Activated T-cell treated with anti-CD3 and anti-CD28 coated beads for 48 hours (primary cell): ENCODE data around the gene AUH.
"Not testable (repeated sequence)": the region's sequence is repeated elsewhere in the genome, so short reads cannot be mapped to it uniquely, and the experiment has no call there.

Experiments used
- DNase-seq: peaks from one replicate; pipeline ENCODE4 v3.0.0-alpha.2; 2020; ENCODE audit warnings: low read depth

Gene AUH, protein sequence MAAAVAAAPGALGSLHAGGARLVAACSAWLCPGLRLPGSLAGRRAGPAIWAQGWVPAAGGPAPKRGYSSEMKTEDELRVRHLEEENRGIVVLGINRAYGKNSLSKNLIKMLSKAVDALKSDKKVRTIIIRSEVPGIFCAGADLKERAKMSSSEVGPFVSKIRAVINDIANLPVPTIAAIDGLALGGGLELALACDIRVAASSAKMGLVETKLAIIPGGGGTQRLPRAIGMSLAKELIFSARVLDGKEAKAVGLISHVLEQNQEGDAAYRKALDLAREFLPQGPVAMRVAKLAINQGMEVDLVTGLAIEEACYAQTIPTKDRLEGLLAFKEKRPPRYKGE

DNA sequence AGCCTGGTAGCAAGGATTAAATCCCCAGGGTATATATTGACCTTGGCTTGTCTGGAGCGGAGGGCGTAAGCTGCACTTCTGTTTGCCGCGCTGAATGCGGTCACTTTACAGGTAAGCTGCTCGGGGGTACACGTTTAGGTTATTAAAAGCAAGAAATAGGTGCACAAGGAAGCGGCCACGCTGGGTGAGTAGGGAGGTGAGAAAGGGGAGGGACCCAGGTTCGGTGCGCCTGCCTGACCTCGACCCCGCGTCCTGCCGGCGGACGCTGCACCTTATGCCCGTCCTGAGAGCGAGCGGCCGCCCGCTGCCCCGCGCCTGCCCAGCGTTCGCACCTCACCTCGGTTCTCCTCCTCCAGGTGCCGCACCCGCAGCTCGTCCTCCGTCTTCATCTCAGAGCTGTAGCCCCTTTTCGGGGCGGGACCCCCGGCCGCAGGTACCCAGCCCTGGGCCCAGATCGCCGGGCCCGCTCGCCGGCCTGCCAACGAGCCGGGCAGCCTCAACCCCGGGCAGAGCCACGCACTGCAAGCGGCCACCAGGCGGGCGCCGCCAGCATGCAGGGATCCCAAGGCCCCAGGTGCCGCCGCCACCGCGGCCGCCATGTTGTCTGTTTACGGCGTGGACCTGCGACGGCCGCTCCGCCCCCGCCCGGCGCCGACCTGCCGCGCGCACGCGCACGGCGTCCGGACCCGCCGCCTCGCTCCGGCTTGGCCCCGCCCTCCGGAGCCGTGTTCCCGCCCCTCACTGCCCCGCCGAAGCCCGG lies at the start of gene AUH:
Gene AUH, minus strand, starts transcription at position 628 of the 760 bp plus-strand sequence. Its CDS starts 29 bp downstream, at position 599.
- peak; percentile 90 for DNase-seq

DNA sequence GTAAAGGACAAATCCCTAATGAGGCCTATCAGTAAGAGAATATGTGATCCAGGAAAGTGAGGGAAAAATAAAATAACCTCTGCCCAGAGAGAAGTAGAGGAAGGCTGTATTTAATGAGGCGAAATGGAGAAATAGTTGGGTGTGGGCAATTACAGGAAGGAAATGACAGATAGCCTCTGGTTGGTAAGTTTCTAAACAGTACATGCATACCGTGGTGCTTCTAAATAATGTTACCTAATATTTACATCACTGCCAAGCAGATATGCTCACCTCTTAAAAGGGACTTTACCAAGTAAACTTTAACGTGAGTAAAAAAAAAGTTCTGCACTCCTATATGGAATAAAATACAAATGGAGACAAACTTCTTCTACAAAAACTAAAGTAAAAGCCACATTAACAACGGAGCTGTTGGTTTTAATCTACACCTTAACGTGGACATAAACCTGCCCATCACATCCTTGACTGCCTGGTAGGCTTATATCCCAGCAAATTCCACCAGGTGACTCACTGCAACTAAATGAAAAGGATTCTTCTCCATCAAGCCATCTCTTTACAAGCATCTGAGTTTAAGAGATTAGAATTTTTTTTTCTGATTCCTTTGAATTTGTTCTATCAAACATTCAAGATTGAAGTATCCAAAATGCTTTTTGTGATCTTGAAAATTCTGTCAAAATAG lies 49.5 kb upstream of the AUH start:
- no peak for DNase-seq

DNA sequence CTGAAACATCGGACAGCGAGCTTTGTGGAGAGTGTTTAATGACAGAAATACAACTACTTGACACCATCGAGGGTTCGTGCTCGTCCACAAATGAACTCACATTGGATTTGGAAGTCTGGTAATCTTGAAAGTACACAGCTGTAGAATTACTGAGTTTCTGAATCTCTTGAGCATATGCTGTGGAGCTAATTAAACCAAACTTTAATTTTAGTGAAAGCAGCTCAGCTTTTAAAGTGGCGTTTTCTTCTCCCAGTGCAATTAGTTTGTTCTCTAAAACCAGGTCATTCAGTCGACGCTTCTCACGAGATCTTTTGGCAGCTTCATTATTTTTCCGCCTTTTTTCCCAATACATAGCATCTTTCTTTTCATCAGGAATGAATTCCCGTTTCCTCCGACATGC lies 48.4 kb upstream of the AUH start:
- DNase-seq = no peak

DNA sequence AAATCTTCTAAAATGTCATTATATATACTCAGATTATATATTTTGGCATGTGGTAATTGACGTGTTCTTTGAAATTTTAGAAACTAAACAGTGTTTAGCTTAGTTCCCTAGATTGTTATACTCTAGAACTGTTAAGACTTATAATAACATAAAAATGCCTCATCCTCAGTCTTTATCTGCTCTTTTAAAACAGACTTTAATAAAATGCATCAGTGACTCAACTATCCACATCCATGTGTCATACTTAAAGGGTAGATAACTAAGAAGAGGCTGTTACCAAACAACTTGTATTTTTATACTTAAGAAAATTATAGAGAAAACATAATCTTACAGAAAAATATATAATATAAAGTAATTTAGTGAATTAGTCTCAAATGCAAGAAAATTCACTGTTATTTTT lies 46.8 kb upstream of the AUH start:
- no peak for DNase-seq

DNA sequence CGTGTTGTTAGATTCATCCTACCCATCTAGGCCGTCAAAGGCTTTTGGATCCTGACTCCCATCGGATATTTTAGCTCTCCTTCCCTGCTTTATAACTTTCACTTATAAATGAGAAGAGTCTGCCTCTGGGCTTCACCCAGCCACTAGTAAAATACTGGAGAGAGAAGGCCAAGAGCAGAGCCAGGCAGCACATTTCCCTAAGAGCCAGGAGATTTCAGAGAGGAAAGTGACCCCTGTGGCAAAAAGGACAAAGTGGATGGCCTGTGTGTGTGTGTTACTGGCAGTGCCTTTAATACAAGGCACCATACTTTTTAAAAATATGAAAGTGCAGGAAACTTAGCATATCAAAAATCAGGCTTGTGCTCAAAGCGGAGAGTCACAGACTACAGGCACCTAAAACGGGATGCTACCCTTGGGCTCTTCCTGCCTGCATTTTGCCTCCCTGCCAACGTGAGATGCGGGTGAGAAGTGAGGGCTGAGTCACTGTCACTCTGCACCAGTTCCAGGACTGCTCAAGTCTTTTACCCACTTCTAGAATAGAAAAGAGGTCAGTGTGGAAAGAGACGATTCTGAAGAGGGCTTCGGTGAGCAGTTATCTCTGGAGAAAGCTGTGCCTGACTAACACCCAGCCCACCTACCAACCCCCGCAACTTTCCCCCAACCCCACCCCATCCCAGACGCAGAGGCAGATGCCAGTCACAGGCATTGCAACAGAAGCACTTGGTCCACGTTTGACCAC lies 46.0 kb upstream of the AUH start:
- DNase-seq = no peak

DNA sequence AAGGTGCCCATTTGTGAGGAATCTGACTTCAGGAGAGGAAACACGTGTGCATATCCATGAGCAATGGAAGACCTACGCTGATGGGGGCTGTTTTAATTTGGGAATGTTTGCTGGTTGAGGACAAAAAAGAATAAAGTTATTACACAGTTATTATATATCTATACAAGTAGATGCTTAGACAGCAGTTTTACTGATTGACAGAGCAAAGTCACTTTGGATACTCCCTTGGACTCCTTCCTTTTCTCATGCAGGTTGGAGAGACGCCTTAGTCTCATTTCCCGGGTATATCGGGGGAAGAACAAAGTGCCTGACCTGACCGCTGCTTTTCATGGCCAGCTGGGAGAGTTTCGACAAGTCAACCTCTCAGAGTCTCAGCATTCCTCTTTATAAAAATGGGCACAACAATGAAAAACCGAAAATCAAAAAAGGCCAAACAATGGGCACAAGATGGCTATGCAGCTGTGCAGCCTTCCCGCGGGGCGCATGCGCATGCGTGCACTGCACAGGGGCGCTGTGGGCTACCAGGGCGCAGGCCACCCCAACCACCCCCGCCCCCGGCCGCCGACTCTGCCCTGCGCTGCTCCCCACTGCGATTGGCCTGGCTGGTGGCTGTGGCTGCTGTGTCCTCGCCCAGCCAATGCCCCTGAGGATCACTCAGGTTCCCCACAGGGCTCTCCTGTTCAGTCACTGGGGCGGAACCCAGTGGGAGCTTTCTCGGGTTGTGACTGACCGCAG lies 43.8 kb upstream of the AUH start:
- no peak for DNase-seq

DNA sequence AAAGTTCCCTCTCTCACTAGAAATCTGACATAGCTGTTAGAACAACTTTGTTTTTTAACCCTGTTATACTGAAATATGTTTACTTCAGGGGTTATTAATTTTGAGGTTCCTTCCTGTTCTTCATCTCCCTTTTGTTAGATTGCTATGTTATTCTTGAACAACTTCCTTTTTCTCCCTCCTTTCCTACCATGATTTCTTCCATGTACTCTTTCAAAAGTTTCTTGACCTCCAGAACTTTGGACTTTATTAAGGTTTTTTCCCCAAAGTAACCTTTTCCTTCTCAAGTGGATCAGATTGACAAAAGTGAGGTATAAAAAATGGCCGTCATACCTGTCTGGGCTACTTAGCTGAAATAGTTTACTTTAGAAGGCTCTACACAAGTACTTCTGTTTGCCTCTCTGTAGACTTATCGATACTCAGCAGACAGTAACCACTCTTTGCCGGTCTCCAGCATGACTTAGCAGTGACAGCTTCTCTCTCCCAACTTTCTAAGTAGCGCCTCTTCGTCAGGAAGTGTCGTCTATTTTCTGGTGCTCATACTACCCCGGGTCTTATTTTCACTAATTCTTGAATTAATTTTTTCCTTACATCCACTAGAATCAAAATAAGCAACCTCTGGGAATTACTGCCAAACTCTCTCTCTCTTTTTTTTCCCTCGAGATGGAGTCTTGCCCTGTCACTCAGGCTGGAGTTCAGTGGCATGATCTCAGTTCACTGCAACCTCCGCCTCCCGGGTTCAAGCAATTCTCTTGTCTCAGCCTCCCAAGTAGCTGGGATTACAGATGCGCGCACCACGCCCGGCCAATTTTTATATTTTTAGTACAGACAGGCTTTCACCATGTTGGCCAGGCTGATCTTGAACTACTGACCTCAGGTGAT lies 42.2 kb upstream of the AUH start:
- DNase-seq = no peak

DNA sequence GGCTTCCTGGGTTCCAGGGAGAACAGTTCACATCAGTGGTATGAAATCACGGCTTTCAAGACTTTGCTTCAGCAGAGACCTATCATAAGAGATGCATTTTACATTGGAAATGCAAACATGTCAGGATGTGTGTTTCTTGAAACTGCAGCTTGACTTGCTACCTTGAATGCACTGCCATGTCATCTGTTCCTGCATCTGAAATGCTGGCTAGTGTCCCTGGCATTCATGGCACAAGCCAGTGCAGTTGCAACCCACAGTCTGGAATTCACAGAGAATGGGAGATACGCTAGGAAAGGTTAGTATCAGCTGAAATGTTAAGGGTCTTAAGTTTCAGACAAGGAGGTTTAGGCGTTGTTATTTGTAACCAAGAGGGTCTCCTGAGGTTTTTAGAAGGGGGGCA lies 37.2 kb upstream of the AUH start:
- DNase-seq = no peak

DNA sequence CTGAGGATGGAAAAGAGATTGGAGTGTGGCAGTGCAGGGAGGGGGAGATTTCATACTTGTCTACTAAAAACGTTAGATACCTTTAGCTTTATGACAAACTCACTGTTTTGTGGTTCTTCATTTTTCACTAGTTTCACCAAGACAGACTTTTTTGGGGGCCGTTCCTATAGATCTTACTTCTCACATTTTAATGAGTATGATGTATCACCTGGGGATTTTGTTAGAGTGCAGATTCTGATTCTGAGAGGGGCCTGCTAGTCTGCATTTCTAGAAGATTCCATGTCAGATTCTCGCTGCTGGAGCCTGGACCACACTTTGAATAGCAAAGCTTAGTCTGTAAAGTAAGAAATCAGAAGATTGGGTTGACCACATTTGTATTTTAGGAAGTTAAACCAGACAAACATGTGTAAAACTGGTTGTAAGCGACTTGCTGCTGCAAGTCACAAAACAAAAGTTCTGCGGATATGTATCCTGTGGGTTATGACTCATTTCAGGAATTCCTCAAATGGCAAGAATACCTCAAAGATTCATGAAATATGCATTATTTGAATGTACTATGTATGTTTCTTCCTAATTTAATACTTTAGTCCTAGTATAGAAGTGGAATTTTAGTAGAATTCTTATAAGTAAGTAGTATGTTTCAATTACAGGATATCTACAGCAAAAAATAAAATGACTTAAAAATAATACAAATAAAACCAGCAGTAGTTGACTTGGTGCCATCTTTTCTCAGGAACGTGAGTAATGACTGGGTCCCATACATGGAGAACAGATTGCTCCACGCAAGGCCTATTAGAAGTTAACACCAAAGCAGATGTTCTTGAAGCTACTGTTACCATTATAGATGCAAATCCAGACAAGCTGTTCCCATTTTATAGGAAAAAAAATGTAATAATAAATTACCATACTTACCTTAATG lies 34.1 kb upstream of the AUH start:
- no peak for DNase-seq

DNA sequence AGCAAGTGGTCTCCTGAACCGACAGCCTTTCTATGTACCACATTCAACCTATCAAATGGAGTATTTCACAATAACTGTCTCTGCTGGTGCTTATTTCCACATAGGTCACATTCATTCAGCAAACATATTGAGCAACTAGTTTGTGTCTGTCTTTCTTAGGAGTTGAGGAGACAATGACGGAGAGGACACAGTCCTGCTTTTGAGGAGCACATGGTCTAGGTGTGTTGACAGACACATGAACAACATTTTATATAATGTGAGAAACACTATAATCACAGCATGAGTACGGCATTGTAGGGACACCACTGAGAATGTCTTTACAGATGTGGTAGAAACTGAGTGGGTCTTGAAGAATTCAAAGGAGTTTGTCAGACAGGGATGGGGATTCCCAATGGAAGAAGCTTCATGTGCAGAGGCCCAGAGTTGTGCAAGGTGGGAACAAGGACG lies 33.4 kb upstream of the AUH start:
- no peak for DNase-seq

DNA sequence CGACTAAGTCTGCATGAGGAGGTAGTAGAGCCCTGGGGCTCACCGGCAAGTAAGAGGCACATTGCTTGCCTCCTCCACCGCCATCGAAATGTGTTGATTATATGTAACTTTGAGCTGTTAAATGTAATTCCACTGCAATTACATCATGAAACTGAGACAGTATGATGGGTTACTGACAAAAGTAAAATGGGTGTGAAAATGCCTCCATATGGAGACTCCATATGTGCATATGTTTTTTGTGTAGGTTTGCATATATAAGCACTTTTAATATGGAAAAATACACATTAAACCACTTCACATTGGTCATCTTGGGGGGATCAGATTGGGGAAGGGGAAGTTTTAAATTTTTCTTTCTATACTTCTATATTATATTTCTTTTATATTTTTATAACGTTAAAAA lies 32.1 kb upstream of the AUH start:
- DNase-seq = no peak

DNA sequence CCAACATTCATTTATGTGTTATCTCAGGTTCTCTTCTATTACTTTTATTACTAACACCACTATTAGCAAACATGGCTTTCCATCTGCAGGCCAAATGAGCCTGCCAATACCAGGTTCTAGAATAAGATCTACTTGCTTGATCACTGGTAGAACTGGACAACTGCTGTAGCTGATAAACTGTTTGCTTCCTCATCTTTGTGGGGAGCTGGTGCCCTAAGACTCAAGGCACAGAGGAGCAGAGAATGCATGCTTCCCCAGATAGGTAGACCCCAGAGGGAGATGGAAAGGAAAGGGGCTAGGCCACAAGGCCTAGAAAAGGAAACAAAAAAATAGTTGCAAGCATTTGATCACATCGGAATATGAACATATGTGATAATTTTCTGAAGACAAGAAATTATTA lies 30.7 kb upstream of the AUH start:
- no peak for DNase-seq

DNA sequence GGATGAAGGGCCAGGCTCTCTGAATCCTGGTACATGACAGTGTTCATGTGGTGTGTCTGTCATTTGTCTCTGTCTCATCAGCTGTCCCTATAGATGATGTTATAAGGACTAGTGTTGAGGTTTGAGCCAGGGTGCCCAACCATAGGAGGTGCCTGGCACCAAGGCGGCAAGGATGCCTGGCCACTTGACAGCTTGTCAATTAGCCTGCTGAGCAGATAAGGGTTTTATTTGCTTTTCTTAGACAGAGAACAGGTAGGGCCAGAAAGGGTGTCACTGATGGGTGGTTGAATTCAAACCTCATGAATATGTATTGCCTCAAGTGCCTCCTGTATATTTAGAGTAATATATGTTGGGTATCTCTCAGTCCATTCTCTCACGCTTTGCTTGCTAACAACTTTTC lies 30.1 kb upstream of the AUH start:
- DNase-seq = no peak

DNA sequence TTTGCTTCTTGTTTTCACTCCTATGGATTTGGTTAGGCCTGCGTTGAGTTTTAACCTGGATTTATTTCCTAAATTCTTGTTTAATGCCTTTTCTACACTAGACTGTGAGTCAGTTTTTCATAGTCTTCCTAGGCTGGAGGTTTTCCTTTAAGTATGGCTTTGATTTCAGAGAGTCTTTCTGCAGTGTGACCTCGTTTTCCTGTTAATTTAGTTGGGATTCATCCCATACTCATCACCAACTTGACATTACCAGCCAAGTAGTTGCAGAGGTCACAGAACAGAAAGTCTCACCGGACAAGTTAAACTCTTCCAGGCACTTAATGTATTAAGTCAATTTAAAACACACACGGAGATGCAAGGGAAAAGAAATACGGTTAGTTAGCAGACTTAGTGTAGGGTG lies 29.7 kb upstream of the AUH start:
- DNase-seq = no peak

DNA sequence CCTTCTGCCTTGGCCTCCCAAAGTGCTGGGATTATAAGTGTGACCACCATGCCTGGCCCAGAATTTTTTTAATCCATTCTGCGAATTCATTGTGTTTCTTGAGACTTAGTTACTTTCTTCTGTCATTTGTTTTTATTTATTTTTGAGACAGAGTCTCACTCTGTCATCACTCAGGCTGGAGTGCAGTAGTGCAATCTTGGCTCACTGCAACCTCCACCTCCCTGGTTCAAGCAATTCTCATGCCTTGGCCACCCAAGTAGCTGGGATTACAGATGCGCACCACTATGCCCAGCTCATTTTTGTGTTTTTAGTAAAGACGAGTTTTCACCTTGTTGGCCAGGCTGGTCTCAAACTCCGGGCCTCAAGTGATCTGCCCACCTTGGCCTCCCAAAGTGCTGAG lies 28.0 kb upstream of the AUH start:
- not testable (repeated sequence) for DNase-seq

DNA sequence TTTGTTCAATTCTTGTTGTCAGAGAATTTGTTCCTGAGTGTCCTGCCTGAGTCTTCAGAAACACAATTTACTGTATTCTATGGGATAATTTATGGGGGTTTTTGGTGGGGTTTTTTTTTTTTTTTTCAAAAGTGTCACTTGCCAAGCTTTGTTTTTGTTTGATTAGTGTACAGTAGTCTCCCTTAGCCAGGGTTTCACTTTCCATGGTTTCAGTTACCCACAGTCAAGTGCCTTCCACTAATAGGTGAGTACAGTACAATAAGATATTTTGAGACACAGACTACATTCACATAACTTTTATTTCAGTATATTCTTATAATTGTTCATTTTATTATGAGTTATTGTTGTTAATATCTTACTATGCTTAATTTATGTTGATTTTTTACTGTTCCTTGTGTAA lies 25.0 kb upstream of the AUH start:
- no peak for DNase-seq

DNA sequence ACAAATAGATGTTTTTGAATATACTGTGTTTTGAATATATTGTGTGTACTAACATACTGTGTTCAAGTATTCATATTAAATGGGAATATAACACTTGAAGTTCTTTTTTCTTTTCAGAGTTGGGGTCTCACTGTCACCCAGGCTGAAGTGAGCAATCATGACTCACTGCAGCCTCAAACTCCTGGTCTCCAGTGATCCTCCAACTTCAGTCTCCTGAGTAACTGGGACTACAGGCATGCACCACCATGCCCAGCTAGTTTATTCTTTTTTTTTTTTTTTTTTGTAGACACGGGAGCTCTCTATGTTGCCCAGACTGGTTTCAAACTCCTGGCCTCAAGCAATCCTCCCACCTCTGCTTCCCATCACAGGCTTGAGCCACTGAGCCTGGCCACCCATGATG lies 23.2 kb upstream of the AUH start:
- DNase-seq = no peak

DNA sequence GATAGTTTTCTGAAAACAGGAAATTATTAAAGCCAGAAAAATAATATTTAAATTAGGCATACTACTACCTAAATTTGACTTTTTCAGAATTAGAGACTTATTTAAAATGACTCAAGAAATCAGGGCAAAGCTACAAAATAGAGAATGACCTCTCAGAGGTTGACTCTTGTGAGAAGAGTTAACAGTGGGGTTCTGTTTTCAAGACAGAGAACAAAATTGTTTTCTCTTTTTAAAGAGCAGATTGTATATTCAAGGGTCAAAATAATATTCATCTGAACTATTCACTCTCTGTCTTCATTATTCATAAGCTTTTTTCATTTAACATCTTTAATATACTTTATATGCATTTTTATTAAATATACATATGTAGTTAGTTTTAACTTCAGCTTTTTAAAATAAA lies 21.9 kb upstream of the AUH start:
- DNase-seq = no peak

DNA sequence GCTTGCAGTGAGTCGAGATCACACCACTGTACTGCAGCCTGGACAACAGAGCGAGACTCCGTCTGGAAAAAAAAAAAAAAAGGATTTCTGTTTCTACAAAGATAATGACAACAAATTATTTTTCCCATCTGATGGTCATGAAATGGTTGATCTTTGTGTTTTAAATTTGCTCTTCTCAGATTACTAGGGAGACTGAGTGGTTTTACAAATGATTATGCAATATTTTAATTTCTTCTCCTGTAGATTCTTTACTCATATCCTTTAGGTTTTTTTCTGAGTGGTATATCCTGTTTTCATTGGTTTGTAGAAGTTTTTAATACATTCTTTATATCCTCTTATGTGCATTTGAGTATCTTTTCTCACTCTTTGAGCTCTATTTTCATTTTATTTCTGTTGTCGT lies 20.6 kb upstream of the AUH start:
- no peak for DNase-seq

DNA sequence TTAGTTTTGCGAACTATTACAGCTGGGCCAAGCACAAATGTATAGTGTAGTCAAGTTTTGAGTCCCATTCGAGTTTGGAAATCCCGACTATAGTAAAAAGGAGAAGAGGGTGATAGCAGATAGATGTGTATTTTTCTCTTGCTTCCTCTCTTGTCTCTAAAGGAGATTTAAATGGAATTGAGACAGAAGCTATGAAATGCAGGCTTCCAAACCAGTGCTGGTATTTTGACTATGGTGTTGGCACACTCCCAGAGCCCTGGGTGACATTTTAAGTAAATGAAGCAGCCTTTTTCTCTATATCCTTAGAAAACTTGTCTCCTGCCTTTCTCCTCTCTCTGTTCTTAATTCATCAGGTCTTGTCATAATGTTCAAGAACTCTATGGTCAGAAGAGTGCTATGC lies 17.7 kb upstream of the AUH start:
- no peak for DNase-seq
